Thoracic aorta (tissue), 2 donors: ENCODE results near the gene SPRR3. TPM values are rescaled to one million over a fixed set of nuclear protein-coding genes. Genes with fewer than 3 reads are reported as not detected.

Experiments used
- ATAC-seq: fragments of 150-250 bp; one replicate; pipeline ENCODE4 v1.8.0; 2017; ENCODE audit warnings: low read depth; ENCODE audit not compliant: insufficient number of reproducible peaks, low FRiP score
- DNase-seq: peaks from one replicate; pipeline ENCODE4 v3.0.0-alpha.2; 2020; ENCODE audit warnings: low spot score
- H3K27ac ChIP-seq, 2 donors: fragments of 200-600 bp; sonication (generic); 1 replicate in 1 of 2; 2 replicates in 1 of 2; pipeline ENCODE4 v1.5.1; 2016; ENCODE audit warnings: mild to moderate bottlenecking in 2 of 2, moderate library complexity in 2 of 2
- H3K27me3 ChIP-seq: fragments of 200-600 bp; sonication (generic); replicated peaks from 2 replicates; pipeline ENCODE4 v1.6.0; 2016; ENCODE audit warnings: mild to moderate bottlenecking; ENCODE audit not compliant: insufficient read depth
- H3K36me3 ChIP-seq: fragments of 200-600 bp; sonication (generic); one replicate; pipeline ENCODE4 v1.5.1; 2016
- H3K4me1 ChIP-seq, 2 donors: fragments of 200-600 bp; sonication (generic); 1 replicate in 1 of 2; 2 replicates in 1 of 2; pipeline versions ENCODE4 v1.5.1 to v1.6.0; 2016; ENCODE audit warnings: low read depth in 2 of 2, mild to moderate bottlenecking in 1 of 2; ENCODE audit not compliant: control insufficient read depth in 1 of 2
- H3K4me3 ChIP-seq: fragments of 200-600 bp; sonication (generic); 2 replicates; pipeline ENCODE4 v1.5.1; 2016; ENCODE audit warnings: mild to moderate bottlenecking
- H3K9me3 ChIP-seq: fragments of 200-600 bp; sonication (generic); 2 replicates; pipeline ENCODE4 v1.5.1; 2016
- total RNA-seq, 2 donors: library from RNA; depleted of rRNA; stranded (reverse); fragments of >200 nt; gene quantifications; one replicate each; pipeline versions ENCODE4 v1.1.0 to v1.2.3, GENCODE V29; 2016
- TF ChIP-seq, protein P1 (sequence below): fragments of 200-600 bp; sonication (generic); IDR thresholded peaks from one replicate; pipeline ENCODE4 v1.5.1; 2019; ENCODE audit warnings: antibody characterized with exemption

The SPRR3 gene
- total RNA-seq, 2 donors from 2014 or later = not detected

DNA sequence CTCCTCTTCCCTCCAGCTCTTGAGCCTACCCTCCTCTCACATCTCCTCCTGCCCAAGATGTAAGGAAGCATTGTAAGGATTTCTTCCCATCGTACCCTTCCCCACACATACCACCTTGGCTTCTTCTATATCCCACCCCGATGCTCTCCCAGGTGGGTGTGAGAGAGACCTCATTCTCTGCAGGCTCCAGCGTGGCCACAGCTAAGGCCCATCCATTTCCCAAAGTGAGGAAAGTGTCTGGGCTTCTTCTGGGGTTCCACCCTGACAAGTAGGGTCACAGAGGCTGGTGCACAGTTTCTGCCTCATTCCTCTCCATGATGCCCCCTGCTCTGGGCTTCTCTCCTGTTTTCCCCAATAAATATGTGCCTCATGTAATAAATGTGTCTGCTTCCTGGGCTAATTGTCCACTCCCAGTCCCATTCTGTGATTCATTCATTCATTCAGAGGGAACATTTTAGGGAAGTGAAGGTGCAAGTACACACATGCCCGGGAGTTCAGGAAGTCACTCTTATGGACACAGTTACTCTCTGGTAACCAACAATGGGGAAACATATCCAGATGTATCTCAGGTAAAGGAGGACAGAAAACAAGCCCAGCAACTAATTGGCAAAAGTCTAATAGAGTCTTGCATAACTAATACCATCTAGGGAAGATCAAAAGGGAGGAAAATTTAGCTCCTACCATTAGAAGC, 29.2 kb upstream of the SPRR3 start:
- no peak overlapping the region for H3K27ac ChIP-seq
- H3K9me3 ChIP-seq = no peaks in the 10 kb centered on the region
- TF ChIP-seq, protein P1, sequence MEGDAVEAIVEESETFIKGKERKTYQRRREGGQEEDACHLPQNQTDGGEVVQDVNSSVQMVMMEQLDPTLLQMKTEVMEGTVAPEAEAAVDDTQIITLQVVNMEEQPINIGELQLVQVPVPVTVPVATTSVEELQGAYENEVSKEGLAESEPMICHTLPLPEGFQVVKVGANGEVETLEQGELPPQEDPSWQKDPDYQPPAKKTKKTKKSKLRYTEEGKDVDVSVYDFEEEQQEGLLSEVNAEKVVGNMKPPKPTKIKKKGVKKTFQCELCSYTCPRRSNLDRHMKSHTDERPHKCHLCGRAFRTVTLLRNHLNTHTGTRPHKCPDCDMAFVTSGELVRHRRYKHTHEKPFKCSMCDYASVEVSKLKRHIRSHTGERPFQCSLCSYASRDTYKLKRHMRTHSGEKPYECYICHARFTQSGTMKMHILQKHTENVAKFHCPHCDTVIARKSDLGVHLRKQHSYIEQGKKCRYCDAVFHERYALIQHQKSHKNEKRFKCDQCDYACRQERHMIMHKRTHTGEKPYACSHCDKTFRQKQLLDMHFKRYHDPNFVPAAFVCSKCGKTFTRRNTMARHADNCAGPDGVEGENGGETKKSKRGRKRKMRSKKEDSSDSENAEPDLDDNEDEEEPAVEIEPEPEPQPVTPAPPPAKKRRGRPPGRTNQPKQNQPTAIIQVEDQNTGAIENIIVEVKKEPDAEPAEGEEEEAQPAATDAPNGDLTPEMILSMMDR = no peak
- H3K4me1 ChIP-seq = no peaks in the 10 kb centered on the region
- H3K27me3 ChIP-seq = no peaks in the 10 kb centered on the region
- H3K4me3 ChIP-seq = no peak overlapping the region
- no peaks in the 10 kb centered on the region for H3K36me3 ChIP-seq
- ATAC-seq (no peak), DNase-seq (no peak)

DNA sequence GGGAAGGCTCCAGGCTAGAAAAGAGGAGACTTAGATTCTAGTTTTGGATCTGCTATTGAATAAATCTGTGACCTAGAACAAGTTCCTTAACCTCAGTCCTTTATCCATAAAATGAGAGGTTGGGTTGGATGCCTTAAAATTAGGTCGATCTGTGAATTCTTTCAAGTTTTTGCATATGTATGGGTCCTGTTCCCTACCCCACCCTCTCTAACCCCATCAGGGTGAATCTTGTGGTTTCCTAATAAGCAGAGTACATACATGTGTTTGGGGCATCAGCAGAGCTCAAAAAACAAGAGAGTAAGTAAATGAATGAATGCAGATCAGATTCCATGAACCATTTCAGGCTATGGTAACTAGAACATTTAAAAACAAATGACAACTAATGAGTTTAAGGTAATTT, 24.9 kb upstream of the SPRR3 start:
- Histone ChIP-seq H3K4me1 (no peaks in the 10 kb centered on the region), H3K9me3 (no peaks in the 10 kb centered on the region), H3K4me3 (no peak overlapping the region), H3K27ac (no peak overlapping the region), H3K27me3 (no peaks in the 10 kb centered on the region), H3K36me3 (no peaks in the 10 kb centered on the region)
- TF ChIP-seq, protein P1 = no peak
- no peak for ATAC-seq
- DNase-seq = no peak

DNA sequence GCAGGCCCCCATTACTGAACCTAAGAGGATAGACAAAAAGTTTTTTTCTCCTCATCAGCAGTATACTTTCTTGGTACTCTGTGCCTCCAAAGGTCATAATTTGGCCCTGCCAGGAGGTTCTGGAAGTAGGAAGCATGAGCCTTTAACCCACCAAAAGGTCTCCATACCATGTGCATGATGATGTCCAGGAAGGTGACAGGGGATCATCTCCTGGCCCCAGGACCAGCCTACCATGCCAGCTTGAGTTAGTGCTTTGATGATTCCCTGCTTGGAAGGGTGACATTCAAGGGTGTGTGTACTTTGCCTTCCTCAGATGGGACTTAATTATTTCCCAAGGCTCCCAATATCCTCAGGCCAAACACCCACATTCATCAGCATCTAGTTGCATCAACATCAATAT, 23.9 kb upstream of the SPRR3 start:
- no peaks in the 10 kb centered on the region for H3K36me3 ChIP-seq
- no peaks in the 10 kb centered on the region for H3K9me3 ChIP-seq
- H3K4me1 ChIP-seq = no peaks in the 10 kb centered on the region
- H3K27me3 ChIP-seq = no peaks in the 10 kb centered on the region
- no peak for ATAC-seq
- TF ChIP-seq, protein P1 = no peak
- H3K27ac ChIP-seq = no peak overlapping the region
- H3K4me3 ChIP-seq = no peak overlapping the region
- DNase-seq = no peak

DNA sequence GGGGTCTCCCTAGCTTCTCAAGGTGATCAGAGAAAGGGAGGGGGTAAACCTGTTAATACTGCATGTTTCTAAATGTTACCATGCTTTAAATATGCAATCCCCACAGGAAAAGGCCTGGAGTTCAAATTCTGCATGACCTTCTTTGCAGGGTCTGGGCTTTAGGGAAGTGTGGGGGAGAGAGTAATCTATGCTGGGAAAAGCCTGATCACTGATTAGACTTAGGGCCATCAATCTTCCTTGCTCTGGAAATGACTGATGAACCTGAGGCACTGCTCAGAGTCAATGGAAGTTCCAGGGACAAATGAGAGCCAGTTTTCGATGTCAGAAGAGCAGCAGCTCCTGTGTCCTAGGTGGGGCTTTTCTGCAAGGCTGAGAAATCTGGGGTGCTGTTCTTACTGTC, 20.9 kb upstream of the SPRR3 start:
- Histone ChIP-seq H3K9me3 (no peaks in the 10 kb centered on the region), H3K4me3 (no peak overlapping the region), H3K27me3 (no peaks in the 10 kb centered on the region), H3K4me1 (no peaks in the 10 kb centered on the region), H3K36me3 (no peaks in the 10 kb centered on the region), H3K27ac (no peak overlapping the region)
- TF ChIP-seq, protein P1 = no peak
- DNase-seq (no peak), ATAC-seq (no peak)

DNA sequence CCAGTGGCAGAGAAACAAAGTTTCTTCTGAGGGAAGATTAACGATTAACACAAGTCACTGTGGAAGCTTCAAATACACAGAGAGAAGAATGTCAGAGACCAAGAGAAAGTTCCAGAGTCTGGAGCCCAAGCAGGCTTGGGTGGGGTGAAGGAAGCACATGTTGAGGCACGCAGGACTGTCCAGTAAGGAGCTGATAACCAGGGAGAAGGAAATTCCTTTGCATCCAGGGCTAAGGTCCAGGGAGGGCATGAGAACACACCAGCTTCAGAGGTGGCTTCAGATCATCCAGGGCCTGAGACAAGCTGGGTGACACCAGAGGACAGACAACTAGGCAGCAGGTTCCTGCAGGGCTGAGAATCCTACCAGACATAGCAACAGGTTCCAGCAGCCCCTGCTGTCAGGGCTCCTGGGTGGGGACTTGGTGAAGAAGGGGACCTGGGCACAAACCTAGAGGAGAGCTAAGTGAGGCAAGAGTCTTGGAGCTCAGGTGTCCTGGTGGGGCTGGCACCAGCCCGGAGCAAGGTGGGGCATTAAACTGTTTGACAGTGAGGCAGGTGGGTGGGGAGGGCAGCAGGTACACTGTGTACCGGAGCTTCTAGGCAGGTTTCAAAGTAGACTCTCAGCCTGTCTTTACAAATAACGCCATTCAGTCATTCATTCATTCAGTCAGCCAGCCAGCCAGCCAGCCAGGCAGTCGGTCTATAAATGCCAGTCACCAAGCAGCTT, 20.2 kb upstream of the SPRR3 start:
- H3K9me3 ChIP-seq = no peaks in the 10 kb centered on the region
- H3K4me3 ChIP-seq = no peak overlapping the region
- no peaks in the 10 kb centered on the region for H3K36me3 ChIP-seq
- no peak overlapping the region for H3K27ac ChIP-seq
- TF ChIP-seq, protein P1 = no peak
- ATAC-seq (no peak), DNase-seq (no peak)
- no peaks in the 10 kb centered on the region for H3K27me3 ChIP-seq
- no peaks in the 10 kb centered on the region for H3K4me1 ChIP-seq
